HUES48 (cell line): ENCODE data around the gene ZNF185.
A peak's percentile ranks its signal among the peaks of the same experiment; 100 is the strongest.

Experiments
- H3K27ac ChIP-seq: one replicate; pipeline ENCODE4 v1.7.0; 2013; ENCODE audit warnings: low read depth, low read length, inconsistent platforms
- H3K27me3 ChIP-seq: 2 replicates; pipeline ENCODE4 v1.6.1; 2013; ENCODE audit warnings: mild to moderate bottlenecking, low read length; ENCODE audit not compliant: control insufficient read depth, insufficient read depth
- H3K36me3 ChIP-seq: 2 replicates; pipeline ENCODE4 v1.6.1; 2013; ENCODE audit warnings: low read length; ENCODE audit not compliant: control insufficient read depth, insufficient read depth
- H3K4me1 ChIP-seq: 2 replicates; pipeline ENCODE4 v1.6.1; 2013; ENCODE audit warnings: mild to moderate bottlenecking, low read length; ENCODE audit not compliant: control insufficient read depth, insufficient read depth
- H3K4me3 ChIP-seq: 2 replicates; pipeline ENCODE4 v1.5.1; 2013; ENCODE audit warnings: mild to moderate bottlenecking, low read depth, low read length
- H3K9ac ChIP-seq: 2 replicates; pipeline ENCODE4 v1.6.1; 2013; ENCODE audit warnings: mild to moderate bottlenecking, low read depth, low read length, moderate library complexity
- H3K9me3 ChIP-seq: 2 replicates; pipeline ENCODE4 v1.6.1; 2013; ENCODE audit warnings: low read length; ENCODE audit not compliant: control insufficient read depth, insufficient read depth

Gene ZNF185

DNA sequence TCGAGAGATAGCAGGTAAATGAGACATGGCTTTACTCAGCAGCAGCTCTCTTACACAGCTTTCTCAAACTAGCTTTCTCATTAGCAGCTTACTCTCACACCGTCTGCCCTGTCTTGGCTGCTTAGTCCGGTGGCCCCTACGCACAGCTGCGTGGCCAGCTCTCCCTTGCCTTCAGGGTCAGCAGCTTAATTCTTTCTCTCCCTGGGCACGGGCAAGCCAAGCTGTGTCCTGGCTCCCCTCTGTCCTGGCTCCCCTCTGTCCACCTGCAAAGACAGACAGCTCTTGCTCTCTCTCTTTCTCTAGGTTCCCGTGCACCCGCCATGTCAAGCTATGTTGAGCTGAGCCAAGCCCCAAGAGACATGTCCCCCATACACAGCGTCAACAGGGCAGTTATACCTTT is 39.4 kb downstream of the ZNF185 start:
- Histone ChIP-seq H3K4me1 (0 out of 2 replicates have a peak, but pooled peaks cover 3% of the 10 kb centered on the region), H3K27me3 (no peaks in the 10 kb centered on the region), H3K4me3 (no peak overlapping the region), H3K9me3 (peaks cover 43% of the 10 kb centered on the region), H3K9ac (no peak overlapping the region), H3K27ac (no peak overlapping the region), H3K36me3 (no peaks in the 10 kb centered on the region)

DNA sequence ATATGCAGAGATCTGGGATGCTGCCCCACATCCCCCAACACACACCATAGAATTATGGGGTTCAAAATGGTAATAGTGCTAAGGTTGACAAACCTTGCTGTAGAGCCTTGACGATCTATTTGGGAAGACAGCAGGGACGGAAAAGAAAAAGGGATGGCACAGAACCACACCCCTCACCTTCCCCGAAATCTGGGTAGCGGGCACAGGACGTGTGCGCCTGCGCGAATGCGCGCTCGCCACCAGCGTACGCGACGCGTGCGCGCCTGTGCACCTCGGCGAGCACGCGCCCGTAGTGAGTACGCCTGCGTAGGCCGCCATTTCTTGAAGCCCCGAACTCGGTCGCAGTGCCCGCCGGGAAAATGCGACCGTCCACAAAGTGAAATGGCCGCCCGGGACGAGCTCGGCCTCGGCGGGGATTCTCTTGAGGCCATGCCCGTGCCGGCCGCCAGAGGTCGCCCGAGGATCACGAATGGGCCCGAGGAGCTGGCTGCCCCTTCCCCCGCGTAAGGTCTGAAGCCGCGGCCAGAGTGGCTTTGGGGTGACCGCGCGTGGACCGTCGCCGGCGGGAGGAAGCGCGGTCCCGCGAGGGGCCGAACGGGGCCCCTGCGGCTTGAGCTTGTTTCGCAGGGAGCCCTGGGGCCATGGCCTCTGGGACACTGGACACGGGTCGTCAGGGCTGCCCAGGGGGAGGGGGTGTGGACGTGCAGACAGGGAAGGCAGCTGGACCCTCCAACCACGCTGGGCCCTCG is 43.6 kb downstream of the ZNF185 start:
- Histone ChIP-seq H3K4me1 (0 out of 2 replicates have a peak, but pooled peaks cover 3% of the 10 kb centered on the region), H3K9me3 (peaks cover 45% of the 10 kb centered on the region), H3K27ac (peak overlapping the region; percentile 36), H3K4me3 (peak overlapping the region; percentile 69), H3K27me3 (no peaks in the 10 kb centered on the region), H3K36me3 (no peaks in the 10 kb centered on the region), H3K9ac (peak overlapping the region; percentile 63; the same call in 1 of the 2 replicates)

- Histone ChIP-seq H3K27me3 (no peaks in the 10 kb centered on the region), H3K4me3 (peak overlapping the region; percentile 69), H3K36me3 (no peaks in the 10 kb centered on the region), H3K9ac (peak overlapping the region; percentile 63; the same call in 1 of the 2 replicates), H3K4me1 (0 out of 2 replicates have a peak, but pooled peaks cover 3% of the 10 kb centered on the region), H3K27ac (no peak overlapping the region), H3K9me3 (peaks cover 42% of the 10 kb centered on the region)
Observed at GRCh38 chrX:152942077-152942442, 44.2 kb downstream of the ZNF185 start.

- Histone ChIP-seq H3K36me3 (no peaks in the 10 kb centered on the region), H3K9me3 (peaks cover 39% of the 10 kb centered on the region), H3K27me3 (no peaks in the 10 kb centered on the region), H3K4me3 (no peak overlapping the region), H3K4me1 (0 out of 2 replicates have a peak, but pooled peaks cover 3% of the 10 kb centered on the region), H3K9ac (no peak overlapping the region), H3K27ac (no peak overlapping the region)
Observed at GRCh38 chrX:152943826-152944225, 46.0 kb downstream of the ZNF185 start.

DNA sequence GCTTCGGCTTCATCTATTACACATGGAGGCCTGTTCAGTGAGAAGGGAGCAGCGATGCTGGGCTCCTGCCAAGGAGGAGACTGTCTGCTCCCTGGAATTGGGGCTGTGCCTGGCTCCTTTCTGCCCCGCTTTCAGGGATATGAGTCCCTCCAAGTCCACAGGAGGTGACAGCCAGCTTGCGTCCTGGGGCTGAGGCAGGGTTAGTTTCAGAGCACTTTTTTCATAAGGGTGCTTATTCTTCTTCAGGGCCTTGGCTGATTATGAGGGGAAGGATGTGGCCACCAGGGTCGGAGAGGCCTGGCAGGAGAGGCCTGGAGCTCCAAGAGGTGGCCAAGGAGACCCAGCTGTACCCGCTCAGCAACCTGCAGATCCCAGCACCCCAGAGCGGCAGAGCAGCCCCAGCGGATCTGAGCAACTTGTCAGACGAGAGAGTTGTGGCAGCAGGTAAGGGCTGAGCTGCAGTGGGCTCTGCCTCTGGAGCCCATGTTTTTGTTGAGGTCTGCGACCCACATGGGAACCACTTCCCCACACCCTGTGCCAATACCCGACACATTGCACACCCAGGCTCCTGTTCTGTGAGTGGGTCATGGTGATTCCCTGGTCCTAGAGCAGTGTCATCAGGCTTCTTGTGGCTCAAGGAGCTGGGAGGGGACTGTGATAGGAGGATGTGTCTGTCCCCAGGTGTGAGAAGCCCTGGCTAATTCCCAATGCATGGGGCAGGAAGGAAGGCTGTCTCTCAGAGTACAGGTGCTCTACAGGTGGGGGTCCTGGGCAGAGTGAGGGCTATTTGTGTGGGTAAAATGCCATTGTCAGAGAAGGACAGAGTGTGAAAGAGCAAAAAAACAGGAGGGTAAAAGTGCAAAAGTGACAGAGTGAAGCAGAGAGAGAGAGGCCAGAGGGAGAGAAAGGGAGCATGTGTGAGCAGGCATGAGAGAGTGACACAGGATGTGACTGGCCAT is 47.4 kb downstream of the ZNF185 start:
- Histone ChIP-seq H3K36me3 (no peaks in the 10 kb centered on the region), H3K4me1 (no peaks in the 10 kb centered on the region), H3K4me3 (no peak overlapping the region), H3K9ac (no peak overlapping the region), H3K9me3 (peaks cover 46% of the 10 kb centered on the region), H3K27me3 (no peaks in the 10 kb centered on the region), H3K27ac (no peak overlapping the region)

DNA sequence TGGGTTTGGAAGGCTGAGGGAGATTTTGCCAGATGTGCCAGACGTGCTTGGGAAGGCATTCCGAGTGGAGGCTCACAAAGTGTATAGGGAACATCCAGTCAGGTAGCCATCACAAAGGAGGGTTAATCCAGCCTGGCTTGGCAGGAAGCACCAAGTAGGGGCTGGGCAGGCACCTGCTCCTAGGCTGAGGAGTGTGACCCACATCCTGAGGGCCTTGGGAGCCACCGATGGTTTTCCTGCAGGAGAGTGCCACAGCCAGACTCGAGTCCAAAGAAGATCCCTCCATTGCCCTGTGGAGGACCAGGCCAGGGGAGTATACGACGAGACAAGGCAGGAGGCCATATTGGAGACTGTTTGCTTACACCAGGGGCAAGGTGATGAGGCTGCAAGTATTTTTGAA is 48.8 kb downstream of the ZNF185 start:
- no peak overlapping the region for H3K27ac ChIP-seq
- H3K27me3 ChIP-seq = no peaks in the 10 kb centered on the region
- H3K4me3 ChIP-seq = no peak overlapping the region
- H3K9me3 ChIP-seq = peaks cover 46% of the 10 kb centered on the region
- no peaks in the 10 kb centered on the region for H3K4me1 ChIP-seq
- no peaks in the 10 kb centered on the region for H3K36me3 ChIP-seq
- H3K9ac ChIP-seq = no peak overlapping the region
